GM10248 (cell line): ENCODE results near the gene BOD1.
A peak's percentile ranks its signal among the peaks of the same experiment; 100 is the strongest.

Experiments
- CTCF ChIA-PET: fragments of 300-600 bp; sonication (Branson Sonifier 250); formaldehyde crosslinking; extraction: SDS; loops from one replicate; lab custom pipeline; 2021; ENCODE audit warnings: antibody characterized with exemption; lab: Yijun Ruan, JAX
- POLR2A ChIA-PET: fragments of 350-650 bp; sonication (Branson Sonifier 250); formaldehyde crosslinking; extraction: SDS; loops from one replicate; lab custom pipeline; 2020; ENCODE audit warnings: antibody characterized with exemption; lab: Yijun Ruan, JAX
- DNase-seq: peaks from one replicate; pipeline ENCODE4 v3.0.0; 2012; ENCODE audit errors: extremely low spot score
- TF ChIP-seq, protein P1 (sequence below): IDR thresholded peaks from 2 replicates; pipeline ENCODE4 v1.5.1; 2012; ENCODE audit warnings: mild to moderate bottlenecking, low read depth; ENCODE audit errors: extremely low read depth, missing control alignments, control extremely low read depth

Gene BOD1

DNA sequence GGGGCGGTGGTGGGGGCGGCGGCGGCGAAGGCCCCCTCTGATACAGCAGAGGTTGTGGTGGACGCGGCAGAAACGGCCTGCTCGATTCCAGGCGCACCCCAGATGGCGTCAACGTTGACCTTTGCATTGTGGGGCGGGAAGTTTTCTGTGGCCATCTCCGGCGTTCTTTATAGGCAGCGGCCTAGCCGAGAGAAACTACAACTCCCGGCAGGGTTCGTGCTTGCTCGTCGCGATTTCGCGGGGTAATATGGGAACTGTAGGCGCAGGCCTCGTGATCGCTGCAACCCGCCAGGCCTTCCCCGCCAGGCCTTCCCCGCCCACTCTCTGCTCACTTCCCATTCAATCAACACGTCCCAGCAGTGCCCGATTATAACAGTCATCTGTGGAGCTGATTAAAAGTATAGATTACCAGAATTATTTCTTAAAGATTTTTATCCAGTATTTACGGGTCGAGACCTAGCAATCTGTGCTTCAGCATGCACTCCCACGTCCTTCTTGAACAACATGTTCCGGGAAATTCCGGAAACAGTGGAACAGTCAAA, at the start of gene BOD1:
Gene BOD1, minus strand, starts transcription at position 74 of the 542 bp plus-strand sequence. CDS start 214 bp downstream, outside the sequence.
- POLR2A ChIA-PET: interaction anchor here (1.1 to 1.7 kb wide), 2 partner anchors 271 to 358 kb away, joined by 4 to 8 read pairs; partner anchors contain the start of gene CPEB4
- CTCF ChIA-PET: interaction anchor here (0.7 to 13.5 kb wide), 30 partner anchors 8 to 803 kb away, joined by 3 to 247 read pairs (median 4); partner anchors contain the start of gene NSG2
- DNase-seq: peak; percentile 92
- TF ChIP-seq, protein P1, sequence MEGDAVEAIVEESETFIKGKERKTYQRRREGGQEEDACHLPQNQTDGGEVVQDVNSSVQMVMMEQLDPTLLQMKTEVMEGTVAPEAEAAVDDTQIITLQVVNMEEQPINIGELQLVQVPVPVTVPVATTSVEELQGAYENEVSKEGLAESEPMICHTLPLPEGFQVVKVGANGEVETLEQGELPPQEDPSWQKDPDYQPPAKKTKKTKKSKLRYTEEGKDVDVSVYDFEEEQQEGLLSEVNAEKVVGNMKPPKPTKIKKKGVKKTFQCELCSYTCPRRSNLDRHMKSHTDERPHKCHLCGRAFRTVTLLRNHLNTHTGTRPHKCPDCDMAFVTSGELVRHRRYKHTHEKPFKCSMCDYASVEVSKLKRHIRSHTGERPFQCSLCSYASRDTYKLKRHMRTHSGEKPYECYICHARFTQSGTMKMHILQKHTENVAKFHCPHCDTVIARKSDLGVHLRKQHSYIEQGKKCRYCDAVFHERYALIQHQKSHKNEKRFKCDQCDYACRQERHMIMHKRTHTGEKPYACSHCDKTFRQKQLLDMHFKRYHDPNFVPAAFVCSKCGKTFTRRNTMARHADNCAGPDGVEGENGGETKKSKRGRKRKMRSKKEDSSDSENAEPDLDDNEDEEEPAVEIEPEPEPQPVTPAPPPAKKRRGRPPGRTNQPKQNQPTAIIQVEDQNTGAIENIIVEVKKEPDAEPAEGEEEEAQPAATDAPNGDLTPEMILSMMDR: no peak

DNA sequence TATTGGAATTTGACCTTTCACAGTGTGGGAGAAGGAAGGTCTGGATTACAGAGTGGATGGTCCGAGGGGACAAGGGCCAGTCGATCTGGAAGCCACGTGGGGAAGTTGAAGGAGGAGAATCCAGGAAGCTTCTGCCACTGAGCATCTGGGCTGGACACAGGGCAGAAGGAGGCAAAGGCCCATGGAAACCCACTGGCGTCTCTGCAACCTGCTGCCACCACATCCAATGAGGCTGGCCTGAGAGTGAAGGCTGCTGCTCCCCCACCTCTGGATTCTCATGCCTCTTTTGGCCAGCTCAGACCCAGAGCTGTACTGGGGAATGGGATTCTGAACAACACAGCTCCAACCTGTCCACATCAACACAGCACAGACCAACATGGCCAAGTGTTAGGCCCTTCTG, 48.9 kb upstream of the BOD1 start:
- DNase-seq: no peak
- ChIA-PET POLR2A (interaction anchor here (0.8 kb wide), 1 partner anchor 20 kb away, joined by 3 read pairs; no protein-coding TSS in a partner anchor), CTCF (interaction anchor here (0.6 to 1.9 kb wide), 4 partner anchors 9 to 308 kb away, joined by 3 to 7 read pairs (median 4); no protein-coding TSS in a partner anchor)
- TF ChIP-seq, protein P1: no peak

DNA sequence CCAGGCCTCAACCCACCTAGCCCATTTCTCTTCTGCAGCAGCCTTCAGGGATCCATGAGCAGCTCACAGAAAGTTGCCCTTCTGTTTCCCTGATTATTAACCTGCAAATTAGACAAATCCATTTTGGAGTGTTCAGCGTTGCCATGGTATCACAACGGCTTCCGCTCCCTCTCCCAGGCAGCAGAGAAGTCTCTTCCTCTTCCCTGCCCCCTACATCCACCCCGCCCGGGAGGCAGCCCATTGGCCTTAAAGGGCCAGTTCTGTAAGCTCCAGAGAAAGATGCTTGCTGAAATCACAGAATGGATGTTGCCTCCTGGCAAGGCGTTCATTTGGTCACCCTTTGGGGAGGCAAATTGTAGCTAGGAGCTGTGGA, 47.7 kb upstream of the BOD1 start:
- DNase-seq: peak; percentile 43
- CTCF ChIA-PET: interaction anchor here (0.9 to 1.9 kb wide), 3 partner anchors 18 to 26 kb away, joined by 3 to 7 read pairs (median 4); no protein-coding TSS in a partner anchor
- POLR2A ChIA-PET: no interaction called here
- TF ChIP-seq, protein P1: no peak

DNA sequence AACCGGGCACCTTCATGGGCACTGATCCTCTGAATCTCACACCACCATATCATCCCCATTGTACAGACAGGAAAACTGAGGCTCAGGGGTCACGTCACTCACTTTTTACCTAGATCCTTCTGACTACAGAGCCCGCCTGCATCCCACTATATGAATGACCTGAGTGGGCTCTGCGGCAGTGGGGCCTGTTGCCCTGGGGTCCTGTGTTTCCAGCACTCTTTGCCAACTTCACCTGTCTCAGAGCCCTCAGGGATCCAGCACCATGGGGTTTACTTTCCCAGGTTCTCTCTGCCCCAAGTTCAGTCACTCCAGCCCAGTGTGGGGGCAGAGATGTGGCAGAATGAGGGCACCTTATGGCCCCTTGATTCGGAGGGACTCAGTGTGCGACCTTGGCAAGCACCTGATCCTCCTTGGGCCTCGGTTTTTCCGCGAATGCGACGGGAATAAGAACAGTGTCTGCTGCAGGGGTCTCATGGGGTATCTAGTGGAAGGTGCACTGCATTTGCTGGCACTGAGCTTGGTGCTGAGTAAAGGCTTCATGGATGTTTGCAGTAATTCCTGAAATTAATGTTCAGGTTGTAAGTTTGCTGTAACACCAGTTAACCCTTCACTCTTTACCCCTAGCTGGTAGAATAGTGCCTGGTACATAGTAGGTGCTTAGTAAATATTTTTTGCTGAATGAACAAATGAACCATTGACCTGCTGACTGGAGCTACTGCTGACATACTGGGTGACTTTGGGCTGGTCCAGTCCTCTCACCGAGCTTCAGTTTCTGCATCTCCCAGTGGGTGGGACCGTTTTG, 47.1 kb upstream of the BOD1 start:
- ChIA-PET POLR2A (no interaction called here), CTCF (interaction anchor here (0.7 to 1.9 kb wide), 5 partner anchors 12 to 26 kb away, joined by 3 to 7 read pairs (median 3); no protein-coding TSS in a partner anchor)
- TF ChIP-seq, protein P1: no peak

DNA sequence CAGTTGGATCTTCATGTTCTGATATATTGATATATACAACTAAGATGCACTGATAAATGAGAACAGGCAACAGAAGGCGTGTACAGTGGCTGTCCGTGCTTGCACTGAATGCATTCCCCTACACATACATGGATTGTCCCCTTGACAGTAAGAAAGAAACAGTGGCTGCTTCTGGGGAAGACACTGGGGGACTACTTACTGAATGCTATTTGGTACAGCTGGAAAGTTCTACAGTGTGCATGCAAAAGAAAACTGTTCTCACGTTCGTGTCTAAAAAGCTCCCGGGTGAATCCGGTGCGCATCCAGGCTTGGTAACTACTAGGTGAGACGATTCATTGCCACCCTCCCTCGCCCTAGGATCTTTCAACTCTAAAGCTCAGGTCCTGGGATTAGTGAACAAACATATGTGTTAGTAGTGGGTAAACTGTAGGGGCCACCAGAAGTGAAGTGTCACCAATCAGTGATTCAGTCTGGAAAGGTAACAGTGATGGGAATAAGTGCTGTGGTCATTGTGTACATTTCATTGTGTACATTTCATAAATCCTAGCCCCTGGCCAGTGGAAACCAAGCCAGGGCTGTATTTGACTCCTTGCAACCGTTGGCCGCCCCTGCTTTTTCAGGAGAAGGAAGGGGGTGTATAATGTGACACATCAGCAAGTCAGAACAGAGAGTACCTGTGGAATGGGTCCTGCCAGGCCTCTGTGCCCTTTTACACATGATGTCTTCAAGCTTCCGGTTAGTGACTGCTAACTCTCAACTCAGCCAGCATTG, 46.3 kb upstream of the BOD1 start:
- ChIA-PET CTCF (interaction anchor here (0.7 to 1.1 kb wide), 2 partner anchors 12 to 24 kb away, joined by 3 read pairs; no protein-coding TSS in a partner anchor), POLR2A (no interaction called here)
- no peak for DNase-seq
- TF ChIP-seq, protein P1: no peak

More for the DNA sequence above, 47.1 kb upstream of the BOD1 start:
- DNase-seq: no peak
